AG09319 (cell line): ENCODE data around the gene NKX2-1.

Experiments
- DNase-seq: peaks from one replicate; pipeline ENCODE4 v3.0.0-alpha.2; 2010; ENCODE audit warnings: low read depth; ENCODE audit errors: extremely low read depth
- CTCF ChIP-seq: IDR thresholded peaks from 2 replicates; pipeline ENCODE4 v1.5.1; 2011; ENCODE audit warnings: low read depth, mild to moderate bottlenecking, inconsistent platforms, low read length, moderate library complexity

Gene NKX2-1

GRCh38 chr14:36502558-36503508 lies 17.2 kb downstream of the NKX2-1 start:
- TF ChIP-seq CTCF = no peak

GRCh38 chr14:36498938-36499337 lies 21.1 kb downstream of the NKX2-1 start:
- no peak for TF ChIP-seq CTCF
- DNase-seq = no peak

More at GRCh38 chr14:36502558-36503508, 17.2 kb downstream of the NKX2-1 start:
- DNase-seq = no peak

GRCh38 chr14:36496346-36496745 lies 23.7 kb downstream of the NKX2-1 start:
- DNase-seq = no peak
- TF ChIP-seq CTCF = no peak

- TF ChIP-seq CTCF = no peak
- DNase-seq = no peak
Measured at GRCh38 chr14:36495666-36496065, 24.4 kb downstream of the NKX2-1 start.

- no peak for TF ChIP-seq CTCF
Measured at GRCh38 chr14:36493761-36494160, 26.3 kb downstream of the NKX2-1 start.

GRCh38 chr14:36485773-36486172 lies 34.3 kb downstream of the NKX2-1 start:
- DNase-seq = no peak
- no peak for TF ChIP-seq CTCF

More at GRCh38 chr14:36493761-36494160, 26.3 kb downstream of the NKX2-1 start:
- no peak for DNase-seq

GRCh38 chr14:36479344-36479743 lies 40.7 kb downstream of the NKX2-1 start:
- DNase-seq = no peak

More at GRCh38 chr14:36479344-36479743, 40.7 kb downstream of the NKX2-1 start:
- TF ChIP-seq CTCF = no peak
